ENCODE data around the gene MVB12B.
A peak's percentile ranks its signal among the peaks of the same experiment; 100 is the strongest.

Gene MVB12B

GRCh38 chr9:126457175-126457547 is 130.5 kb downstream of the MVB12B start:
- DNase-seq: no peak

GRCh38 chr9:126457890-126458289 is 131.3 kb downstream of the MVB12B start:
- DNase-seq: no peak

- no peak for DNase-seq
These were observed 132.5 kb downstream of the MVB12B start for GRCh38 chr9:126459126-126459525.

GRCh38 chr9:126459546-126459945 is 132.9 kb downstream of the MVB12B start:
- no peak for DNase-seq

GRCh38 chr9:126459965-126460843 is 133.6 kb downstream of the MVB12B start:
- DNase-seq: no peak

GRCh38 chr9:126461029-126461428 is 134.4 kb downstream of the MVB12B start:
- no peak for DNase-seq

GRCh38 chr9:126461608-126462007 is 135.0 kb downstream of the MVB12B start:
- no peak for DNase-seq

- no peak for DNase-seq
These were observed 136.0 kb downstream of the MVB12B start for GRCh38 chr9:126462617-126463016.

- DNase-seq: no peak
These were observed 136.8 kb downstream of the MVB12B start for GRCh38 chr9:126463426-126463825.

- no peak for DNase-seq
These were observed 138.2 kb downstream of the MVB12B start for GRCh38 chr9:126464694-126465441.

- DNase-seq: no peak
These were observed 139.3 kb downstream of the MVB12B start for GRCh38 chr9:126465977-126466376.

GRCh38 chr9:126468141-126468825 is 141.7 kb downstream of the MVB12B start:
- no peak for DNase-seq

- DNase-seq: no peak
These were observed 143.8 kb downstream of the MVB12B start for GRCh38 chr9:126470241-126470993.

GRCh38 chr9:126471084-126471624 is 144.5 kb downstream of the MVB12B start:
- DNase-seq: peak; percentile 94 to 98

GRCh38 chr9:126472198-126472947 is 145.7 kb downstream of the MVB12B start:
- DNase-seq: no peak

GRCh38 chr9:126472948-126473298 is 146.3 kb downstream of the MVB12B start:
- no peak for DNase-seq

GRCh38 chr9:126474206-126474765 is 147.7 kb downstream of the MVB12B start:
- no peak for DNase-seq

GRCh38 chr9:126474786-126475485 is 148.3 kb downstream of the MVB12B start:
- no peak for DNase-seq

- no peak for DNase-seq
These were observed 149.4 kb downstream of the MVB12B start for GRCh38 chr9:126475933-126476555.

GRCh38 chr9:126477432-126477831 is 150.8 kb downstream of the MVB12B start:
- DNase-seq: peak; percentile 48 to 55

Measured in inflammatory macrophage treated with lipopolysaccharide for 1 hour (primary cell).